ENCODE data around the gene BRSK2. TPM values are rescaled to one million over a fixed set of nuclear protein-coding genes. Genes with fewer than 3 reads are reported as not detected.

The BRSK2 gene
- total and polyA plus RNA-seq, 7 donors: 0.19 to 0.78 (median 0.32) TPM

DNA sequence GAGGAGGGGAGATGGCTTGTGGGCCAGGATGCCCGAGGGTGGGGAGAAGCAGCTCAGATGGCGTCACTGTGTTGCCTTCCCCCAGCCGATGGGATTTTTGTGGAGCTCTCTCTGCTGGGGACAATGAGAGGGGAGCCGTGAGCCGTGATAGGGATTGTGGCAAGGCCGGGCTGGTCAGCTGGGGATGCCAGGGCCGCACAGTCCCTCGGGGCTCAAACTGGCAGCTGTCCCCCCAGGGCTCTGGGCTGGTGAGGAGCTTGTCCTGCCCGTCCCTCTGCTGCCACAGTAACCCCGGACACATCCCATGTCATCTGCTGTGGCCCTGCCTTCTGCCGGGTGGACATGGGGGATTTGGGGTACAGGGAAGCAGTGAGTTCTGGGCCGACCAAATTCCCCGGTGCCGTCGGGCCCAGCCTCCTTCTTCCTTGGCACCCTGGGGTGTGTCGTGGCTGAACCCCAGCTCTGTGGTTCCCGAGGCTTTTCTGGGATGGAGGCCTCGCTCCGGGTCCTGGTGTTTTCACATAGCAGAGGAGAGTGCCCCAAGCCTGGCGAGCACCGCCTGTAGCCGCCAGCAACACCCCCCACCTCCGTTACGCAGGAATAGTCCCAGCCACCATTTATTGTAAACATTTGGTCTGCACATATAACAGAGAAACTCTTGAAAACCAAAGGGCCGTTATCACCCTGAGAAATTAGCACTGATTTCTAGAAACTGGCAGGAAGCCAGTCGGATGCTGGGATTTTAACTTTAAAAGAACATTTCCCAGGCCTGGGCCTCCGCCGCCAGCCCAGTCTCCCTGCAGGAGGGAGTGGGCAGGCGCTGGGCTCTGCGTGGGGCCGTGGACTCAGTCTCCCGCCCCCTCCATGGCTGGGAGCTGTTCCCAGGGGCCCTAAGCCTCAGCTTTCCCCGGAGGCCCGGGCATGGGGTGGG lies 9.9 kb downstream of the BRSK2 start:
- Histone ChIP-seq H3K27me3 (ENCODE audit: insufficient read depth in 3 of 3, low read length in 2 of 3) (peaks cover 0 to 43% (median 6%) of the 10 kb centered on the region in 3 donors), H3K4me1 (no peaks in the 10 kb centered on the region), H3K4me3 (no peak overlapping the region), H3K9me3 (no peaks in the 10 kb centered on the region), H3K27ac (no peak overlapping the region), H3K36me3 (ENCODE audit: insufficient read depth in 1 of 2, low read depth in 1 of 2) (no peaks in the 10 kb centered on the region)
- TF ChIP-seq, protein P1, sequence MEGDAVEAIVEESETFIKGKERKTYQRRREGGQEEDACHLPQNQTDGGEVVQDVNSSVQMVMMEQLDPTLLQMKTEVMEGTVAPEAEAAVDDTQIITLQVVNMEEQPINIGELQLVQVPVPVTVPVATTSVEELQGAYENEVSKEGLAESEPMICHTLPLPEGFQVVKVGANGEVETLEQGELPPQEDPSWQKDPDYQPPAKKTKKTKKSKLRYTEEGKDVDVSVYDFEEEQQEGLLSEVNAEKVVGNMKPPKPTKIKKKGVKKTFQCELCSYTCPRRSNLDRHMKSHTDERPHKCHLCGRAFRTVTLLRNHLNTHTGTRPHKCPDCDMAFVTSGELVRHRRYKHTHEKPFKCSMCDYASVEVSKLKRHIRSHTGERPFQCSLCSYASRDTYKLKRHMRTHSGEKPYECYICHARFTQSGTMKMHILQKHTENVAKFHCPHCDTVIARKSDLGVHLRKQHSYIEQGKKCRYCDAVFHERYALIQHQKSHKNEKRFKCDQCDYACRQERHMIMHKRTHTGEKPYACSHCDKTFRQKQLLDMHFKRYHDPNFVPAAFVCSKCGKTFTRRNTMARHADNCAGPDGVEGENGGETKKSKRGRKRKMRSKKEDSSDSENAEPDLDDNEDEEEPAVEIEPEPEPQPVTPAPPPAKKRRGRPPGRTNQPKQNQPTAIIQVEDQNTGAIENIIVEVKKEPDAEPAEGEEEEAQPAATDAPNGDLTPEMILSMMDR (IDR thresholded peaks at IDR 0.05): no peak
- 58 to 61% (median 60%) methylated on average over 31 to 34 of the region's 34 CpGs for WGBS, 3 donors
- DNase-seq (peak; percentile 6 to 43), ATAC-seq (no peak)
- intact Hi-C loops (cut with DNase I): no loop called here

DNA sequence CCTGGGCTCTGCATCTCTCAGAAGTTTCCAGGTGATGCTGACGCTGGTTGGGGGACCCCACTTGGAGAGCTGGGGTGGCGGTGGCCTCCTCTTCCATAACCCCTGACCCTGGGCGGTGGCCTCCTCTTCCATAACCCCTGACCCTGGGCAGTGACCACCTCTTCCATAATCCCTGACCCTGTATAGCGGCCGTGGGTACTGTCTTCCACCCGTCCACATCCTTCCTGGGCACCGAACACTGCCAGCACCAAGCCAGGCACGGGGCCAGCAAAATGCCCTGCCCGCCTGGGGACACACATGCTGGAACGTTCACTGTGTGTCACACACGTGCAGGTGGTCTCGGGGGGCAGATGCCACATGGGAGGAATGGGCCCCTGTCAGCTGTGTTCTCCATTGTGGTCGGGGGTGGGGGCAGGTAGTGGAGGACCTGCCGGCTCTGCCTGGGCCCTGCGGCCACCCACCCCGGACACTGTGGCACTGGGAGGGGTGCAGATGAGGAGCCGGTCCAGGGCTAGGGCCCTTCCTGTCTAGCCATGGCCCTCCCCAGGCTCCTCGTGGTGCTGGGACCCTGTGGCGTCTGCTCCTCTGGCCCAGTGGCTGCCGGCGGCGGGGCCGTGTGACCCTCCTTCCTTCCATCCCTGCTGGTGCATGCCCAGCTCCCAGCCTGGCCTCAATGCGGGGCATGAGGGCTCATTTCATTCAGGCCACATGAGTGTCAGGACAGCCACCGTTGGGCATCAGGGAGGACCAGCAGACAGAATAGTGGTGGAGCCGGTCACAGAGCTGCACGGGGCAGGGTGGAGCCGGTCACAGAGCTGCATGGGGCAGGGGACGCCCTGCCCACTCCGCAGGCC lies 10.8 kb downstream of the BRSK2 start:
- Histone ChIP-seq H3K36me3 (ENCODE audit: insufficient read depth in 1 of 2, low read depth in 1 of 2) (no peaks in the 10 kb centered on the region), H3K4me3 (no peak overlapping the region), H3K27me3 (ENCODE audit: insufficient read depth in 3 of 3, low read length in 2 of 3) (peaks cover 0 to 47% (median 12%) of the 10 kb centered on the region in 3 donors), H3K9me3 (no peaks in the 10 kb centered on the region), H3K4me1 (no peaks in the 10 kb centered on the region), H3K27ac (no peak overlapping the region)
- TF ChIP-seq, protein P1 (IDR thresholded peaks at IDR 0.05): no peak
- DNase-seq (peak; percentile 10 to 46), ATAC-seq (no peak)
- intact Hi-C loops (cut with DNase I): no loop called here
- WGBS, 3 donors: 72 to 75% (median 74%) methylated on average over 29 to 30 of the region's 30 CpGs

DNA sequence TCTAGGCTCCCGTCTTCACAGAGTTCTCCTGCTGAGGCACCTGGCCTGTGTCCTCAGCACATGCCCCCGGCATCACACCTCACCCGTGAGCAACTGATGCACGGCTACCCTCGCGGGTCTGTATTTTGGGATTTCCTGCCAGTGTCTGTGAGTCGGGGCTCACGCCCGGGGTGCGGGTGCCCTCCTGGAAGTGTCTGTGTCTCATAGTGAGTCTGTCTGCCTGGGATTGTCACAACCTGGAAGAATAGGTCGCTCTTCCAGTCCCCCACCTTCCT lies 11.4 kb downstream of the BRSK2 start:
- Histone ChIP-seq H3K27ac (no peak overlapping the region), H3K27me3 (ENCODE audit: insufficient read depth in 3 of 3, low read length in 2 of 3) (peaks cover 0 to 52% (median 12%) of the 10 kb centered on the region in 3 donors), H3K4me3 (no peak overlapping the region), H3K9me3 (no peaks in the 10 kb centered on the region), H3K4me1 (no peaks in the 10 kb centered on the region), H3K36me3 (ENCODE audit: insufficient read depth in 1 of 2, low read depth in 1 of 2) (no peaks in the 10 kb centered on the region)
- no peak for ATAC-seq
- TF ChIP-seq, protein P1 (IDR thresholded peaks at IDR 0.05): no peak
- peak in 1 of 2 donors; percentile 11 for DNase-seq
- 76 to 88% (median 81%) methylated on average over 11 of the region's 11 CpGs for WGBS, 3 donors
- intact Hi-C loops (cut with DNase I): no loop called here

- ATAC-seq (peak; percentile 56 to 68 (median 60)), DNase-seq (peak; percentile 70 to 81)
- Histone ChIP-seq H3K4me1 (no peaks in the 10 kb centered on the region), H3K9me3 (no peaks in the 10 kb centered on the region), H3K27ac (no peak overlapping the region), H3K36me3 (ENCODE audit: insufficient read depth in 1 of 2, low read depth in 1 of 2) (no peaks in the 10 kb centered on the region), H3K27me3 (ENCODE audit: insufficient read depth in 3 of 3, low read length in 2 of 3) (peaks cover 0 to 46% (median 15%) of the 10 kb centered on the region in 3 donors), H3K4me3 (no peak overlapping the region)
- 16 to 21% (median 20%) methylated on average over 20 to 23 of the region's 23 CpGs for WGBS, 3 donors
- TF ChIP-seq, protein P1 (IDR thresholded peaks at IDR 0.05): no peak
- intact Hi-C loops (cut with DNase I): no loop called here
These were observed 12.0 kb downstream of the BRSK2 start for GRCh38 chr11:1401656-1402221.
